ENCODE measurements around the gene SHISAL2A. TPM values are rescaled to one million over a fixed set of nuclear protein-coding genes. Genes with fewer than 3 reads are reported as not detected.

SHISAL2A gene
- total RNA-seq, 1 experiment from 2014 or later, result 0.90 TPM

- no peak overlapping the region for H3K18ac ChIP-seq (ENCODE audit: insufficient read length, low read depth, low read length)
- H3K23me2 ChIP-seq (ENCODE audit: insufficient read length, low read depth, low read length, poor library complexity, severe bottlenecking), result no peaks in the 10 kb centered on the region
- H2BK5ac ChIP-seq (ENCODE audit: insufficient read length, low read length), result no peak overlapping the region
- no peak for DNase-seq
- Mint-ChIP-seq H3K9me3 (no peaks in the 10 kb centered on the region), H3K4me3 (no peak overlapping the region), H3K27me3 (ENCODE audit: low read depth) (peaks cover 2% of the 10 kb centered on the region; the same call in 1 of the 2 replicates), H3K36me3 (ENCODE audit: insufficient read depth in 1 of 3, low read depth in 3 of 3) (no peaks in the 10 kb centered on the region), H3K4me1 (peaks cover 0 to 6% of the 10 kb centered on the region in 2 experiments; a peak in 2 of 4 replicates), H3K27ac (no peak overlapping the region)
- H3T11ph ChIP-seq (ENCODE audit: low read length), result no peak overlapping the region
- no peaks in the 10 kb centered on the region for H4K20me1 ChIP-seq (ENCODE audit: control insufficient read depth, insufficient read depth, insufficient read length)
- no peak overlapping the region for H3K23ac ChIP-seq (ENCODE audit: insufficient read length, low read depth, low read length)
- no peak overlapping the region for H2AK5ac ChIP-seq (ENCODE audit: insufficient read length, low read length)
- no peak overlapping the region for H3K4ac ChIP-seq (ENCODE audit: low read depth, low read length)
- H3K79me1 ChIP-seq (ENCODE audit: insufficient read depth, low read depth, low read length, poor library complexity, severe bottlenecking), result no peaks in the 10 kb centered on the region
- no peaks in the 10 kb centered on the region for H3K9me3 ChIP-seq (ENCODE audit: control insufficient read depth, low read depth, low read length)
- H2BK20ac ChIP-seq (ENCODE audit: low read depth, low read length, poor library complexity, severe bottlenecking), result no peak overlapping the region
- no peak overlapping the region for H3K27ac ChIP-seq (ENCODE audit: insufficient read length, low read depth, low read length)
- H3K14ac ChIP-seq (ENCODE audit: insufficient read depth, low read length), result no peak overlapping the region
- H2AFZ ChIP-seq (ENCODE audit: low read length), result no peak overlapping the region
- H2BK12ac ChIP-seq (ENCODE audit: insufficient read length, low read depth, low read length), result no peak overlapping the region
- no peak for TF ChIP-seq CTCF (conservative IDR thresholded peaks at IDR 0.05)
- no peak overlapping the region for H2BK15ac ChIP-seq (ENCODE audit: low read depth, low read length)
- no CpG with 5 or more reads among the region's 1 CpG for WGBS (ENCODE audit: extremely low coverage, insufficient read length, low lambda C conversion rate)
- H3K4me1 ChIP-seq (ENCODE audit: insufficient read depth, low read length), result no peaks in the 10 kb centered on the region
- H4K91ac ChIP-seq (ENCODE audit: insufficient read length, low read depth, low read length), result no peak overlapping the region
- no peak overlapping the region for H3K9ac ChIP-seq (ENCODE audit: extremely low read depth, insufficient read length, low read length)
- H3K27me3 ChIP-seq (ENCODE audit: insufficient read depth, low read length), result no peaks in the 10 kb centered on the region
- H4K8ac ChIP-seq (replicated peaks; ENCODE audit: insufficient read length, low read depth, low read length), result no peak overlapping the region
- no peak overlapping the region for H2BK120ac ChIP-seq (ENCODE audit: low read depth, low read length, poor library complexity, severe bottlenecking)
- H3K4me2 ChIP-seq (ENCODE audit: insufficient read depth, insufficient read length, low read length), result no peak overlapping the region
- no peak overlapping the region for H4K5ac ChIP-seq (ENCODE audit: insufficient read length, low read depth, low read length)
- no peaks in the 10 kb centered on the region for H3K79me2 ChIP-seq (ENCODE audit: insufficient read depth, low read length)
- no peak overlapping the region for H3K56ac ChIP-seq (ENCODE audit: insufficient read length, low read depth, low read length)
Measured at GRCh38 chr1:52651904-52652303, 18.9 kb downstream of the SHISAL2A start.

Data from H9 (cell line).